HG03460 (cell line): ENCODE data around the gene PDZK1.
"Not testable (repeated sequence)": the region's sequence is repeated elsewhere in the genome, so short reads cannot be mapped to it uniquely, and the experiment has no call there.

Experiments used
- ATAC-seq: cut with Tn5 transposase; IDR thresholded peaks from one replicate; pipeline ENCODE4 v1.9.1; 2021; ENCODE audit not compliant: unreplicated experiment

PDZK1 gene

GRCh38 chr1:145711213-145711651 lies 4.1 kb upstream of the PDZK1 start:
- no peak for ATAC-seq

GRCh38 chr1:145710291-145711027 lies 3.3 kb upstream of the PDZK1 start:
- ATAC-seq, result no peak

GRCh38 chr1:145708063-145708462 lies 895 bp upstream of the PDZK1 start:
- no peak for ATAC-seq

GRCh38 chr1:145706086-145706664 lies 993 bp downstream of the PDZK1 start:
- ATAC-seq, result no peak

GRCh38 chr1:145705622-145706021 lies 1.5 kb downstream of the PDZK1 start:
- no peak for ATAC-seq

- ATAC-seq, result no peak
Measured at GRCh38 chr1:145702826-145703225, 4.3 kb downstream of the PDZK1 start.

GRCh38 chr1:145702052-145702451 lies 5.1 kb downstream of the PDZK1 start:
- no peak for ATAC-seq

- ATAC-seq, result no peak
Measured at GRCh38 chr1:145701306-145701862, 5.8 kb downstream of the PDZK1 start.

- no peak for ATAC-seq
Measured at GRCh38 chr1:145696630-145696960, 10.6 kb downstream of the PDZK1 start.

- ATAC-seq, result no peak
Measured at GRCh38 chr1:145695821-145696629, 11.1 kb downstream of the PDZK1 start.

GRCh38 chr1:145692785-145693443 lies 14.3 kb downstream of the PDZK1 start:
- no peak for ATAC-seq

- peak; percentile 78 for ATAC-seq
Measured at GRCh38 chr1:145690587-145691558, 16.3 kb downstream of the PDZK1 start.

GRCh38 chr1:145689922-145690321 lies 17.2 kb downstream of the PDZK1 start:
- no peak for ATAC-seq

GRCh38 chr1:145688924-145689323 lies 18.2 kb downstream of the PDZK1 start:
- no peak for ATAC-seq

GRCh38 chr1:145688328-145688727 lies 18.8 kb downstream of the PDZK1 start:
- ATAC-seq, result no peak

- not testable (repeated sequence) for ATAC-seq
Measured at GRCh38 chr1:145686078-145686477, 21.1 kb downstream of the PDZK1 start.

- ATAC-seq, result not testable (repeated sequence)
Measured at GRCh38 chr1:145684858-145685257, 22.3 kb downstream of the PDZK1 start.

- ATAC-seq, result not testable (repeated sequence)
Measured at GRCh38 chr1:145673217-145673616, 34.0 kb downstream of the PDZK1 start.

- not testable (repeated sequence) for ATAC-seq
Measured at GRCh38 chr1:145670995-145671745, 36.0 kb downstream of the PDZK1 start.
